Neural cell (in vitro differentiated cells): ENCODE results near the gene HAGHL. TPM values are rescaled to one million over a fixed set of nuclear protein-coding genes. Genes with fewer than 3 reads are reported as not detected.

Experiments
- H2AFZ ChIP-seq: fragments of 200-600, 300-800 bp; sonication (generic), shearing (Covaris generic); 2 replicates; pipeline ENCODE4 v1.6.0; 2014; ENCODE audit warnings: low read depth, mild to moderate bottlenecking, antibody characterized with exemption, low read length, moderate library complexity
- H3F3A ChIP-seq: fragments of 200-600 bp; shearing (Covaris generic); 2 replicates; pipeline ENCODE4 v1.6.1; 2016; ENCODE audit warnings: mild to moderate bottlenecking, moderate library complexity, mixed read lengths, antibody characterized with exemption, low read length; ENCODE audit not compliant: insufficient read depth, poor library complexity, severe bottlenecking
- H3K27ac ChIP-seq: fragments of 200-600, 300-800 bp; sonication (generic), shearing (Covaris generic); 2 replicates; pipeline ENCODE4 v1.5.1; 2014; ENCODE audit warnings: mild to moderate bottlenecking, low read length, moderate library complexity
- H3K27me3 ChIP-seq: fragments of 300-800, 200-600 bp; sonication (generic), shearing (Covaris generic); 2 replicates; pipeline ENCODE4 v1.6.0; 2014; ENCODE audit warnings: mild to moderate bottlenecking, low read depth, low read length, moderate library complexity; ENCODE audit not compliant: insufficient read depth
- H3K36me3 ChIP-seq: fragments of 300-800, 200-600 bp; sonication (generic), shearing (Covaris generic); 2 replicates; pipeline ENCODE4 v1.5.1; 2014; ENCODE audit warnings: mild to moderate bottlenecking, antibody characterized with exemption, low read length, moderate library complexity; ENCODE audit not compliant: insufficient read depth
- H3K4me2 ChIP-seq: fragments of 300-800, 200-600 bp; sonication (generic), shearing (Covaris generic); 2 replicates; pipeline ENCODE4 v1.6.0; 2014; ENCODE audit warnings: mild to moderate bottlenecking, low read length
- H3K4me3 ChIP-seq: fragments of 300-800, 200-600 bp; sonication (generic), shearing (Covaris generic); 2 replicates; pipeline ENCODE4 v1.5.1; 2014; ENCODE audit warnings: mild to moderate bottlenecking, low read length, moderate library complexity
- H3K79me2 ChIP-seq: fragments of 200-600 bp; shearing (Covaris generic); replicated peaks from 2 replicates; pipeline ENCODE4 v1.6.0; 2014; ENCODE audit warnings: mild to moderate bottlenecking, low read length, moderate library complexity; ENCODE audit not compliant: insufficient read depth
- H3K9ac ChIP-seq: fragments of 300-800, 200-600 bp; sonication (generic), shearing (Covaris generic); 2 replicates; pipeline ENCODE4 v1.6.1; 2016; ENCODE audit warnings: mild to moderate bottlenecking, low read length, mixed read lengths
- H3K9me2 ChIP-seq: fragments of 200-600 bp; shearing (Covaris generic); 2 replicates; pipeline ENCODE4 v1.6.1; 2016; ENCODE audit warnings: mild to moderate bottlenecking, low read length, mixed read lengths; ENCODE audit not compliant: insufficient read depth
- H3K9me3 ChIP-seq: fragments of 200-600, 300-800 bp; sonication (generic), shearing (Covaris generic); 2 replicates; pipeline ENCODE4 v1.6.1; 2016; ENCODE audit warnings: mild to moderate bottlenecking, mixed run types, low read length, moderate library complexity, mixed read lengths
- H4K20me1 ChIP-seq: fragments of 200-600 bp; shearing (Covaris generic); 2 replicates; pipeline ENCODE4 v1.6.1; 2016; ENCODE audit warnings: mild to moderate bottlenecking, mixed run types; ENCODE audit not compliant: insufficient read depth
- CTCF ChIP-seq: fragments of 450-650 bp; IDR thresholded peaks from 2 replicates; pipeline ENCODE4 v1.5.1; 2014; ENCODE audit warnings: antibody characterized with exemption, mild to moderate bottlenecking, moderate library complexity; ENCODE audit not compliant: poor library complexity, severe bottlenecking
- EP300 ChIP-seq: fragments of 450-650 bp; conservative IDR thresholded peaks from 2 replicates; pipeline ENCODE4 v1.6.1; 2014; ENCODE audit warnings: antibody characterized with exemption, mild to moderate bottlenecking, moderate library complexity; ENCODE audit not compliant: poor library complexity, severe bottlenecking
- EZH2 ChIP-seq: fragments of 200-600, 300-800 bp; shearing (Covaris generic), sonication (generic); IDR thresholded peaks from 2 replicates; pipeline ENCODE4 v1.6.1; 2014; ENCODE audit warnings: antibody characterized with exemption, low read length, borderline replicate concordance, mild to moderate bottlenecking; ENCODE audit not compliant: insufficient read depth, poor library complexity, severe bottlenecking
- MXI1 ChIP-seq: fragments of 450-650 bp; conservative IDR thresholded peaks from 2 replicates; pipeline ENCODE4 v1.6.1; 2014; ENCODE audit warnings: antibody characterized with exemption, mild to moderate bottlenecking; ENCODE audit not compliant: poor library complexity, severe bottlenecking
- POLR2AphosphoS5 ChIP-seq: IDR thresholded peaks from 2 replicates; pipeline ENCODE4 v1.6.1; 2012
- RAD21 ChIP-seq: fragments of 450-650 bp; conservative IDR thresholded peaks from 2 replicates; pipeline ENCODE4 v1.6.1; 2014; ENCODE audit warnings: antibody characterized with exemption, mild to moderate bottlenecking, moderate library complexity
- REST ChIP-seq: IDR thresholded peaks from 2 replicates; pipeline ENCODE4 v1.6.1; 2012; ENCODE audit warnings: borderline replicate concordance
- SMC3 ChIP-seq: fragments of 450-650 bp; conservative IDR thresholded peaks from 2 replicates; pipeline ENCODE4 v1.6.1; 2014; ENCODE audit warnings: antibody characterized with exemption, mild to moderate bottlenecking, moderate library complexity; ENCODE audit not compliant: poor library complexity
- TAF1 ChIP-seq: IDR thresholded peaks from 2 replicates; pipeline ENCODE4 v1.6.1; 2012; ENCODE audit warnings: low read depth
- polyA plus RNA-seq: library from polyadenylated mRNA; depleted of rRNA; stranded (reverse); fragments of >200 nt; gene quantifications from 2 replicates; pipeline ENCODE4 v1.2.3, GENCODE V29; 2014

HAGHL gene
- polyA plus RNA-seq, 1 donor from 2014 or later: 28.3 TPM

- Histone ChIP-seq H3F3A (no peaks in the 10 kb centered on the region), H3K9ac (no peak overlapping the region), H3K4me3 (no peak overlapping the region), H3K9me3 (no peaks in the 10 kb centered on the region), H3K4me2 (no peak overlapping the region), H3K9me2 (no peaks in the 10 kb centered on the region), H3K79me2 (no peaks in the 10 kb centered on the region), H3K27ac (no peak overlapping the region), H3K27me3 (no peaks in the 10 kb centered on the region), H3K36me3 (no peaks in the 10 kb centered on the region), H4K20me1 (no peaks in the 10 kb centered on the region), H2AFZ (no peak overlapping the region)
- TF ChIP-seq REST: no peak
- no peak for TF ChIP-seq RAD21
- no peak for TF ChIP-seq TAF1
- no peak for TF ChIP-seq EZH2
- no peak for TF ChIP-seq POLR2AphosphoS5
- TF ChIP-seq MXI1: no peak
- TF ChIP-seq CTCF: no peak
- no peak for TF ChIP-seq EP300
- no peak for TF ChIP-seq SMC3
These were observed 37.4 kb downstream of the HAGHL start for GRCh38 chr16:764184-764750.

GRCh38 chr16:764848-765487, 38.1 kb downstream of the HAGHL start:
- no peak overlapping the region for H3K4me2 ChIP-seq
- H3F3A ChIP-seq: no peaks in the 10 kb centered on the region
- H3K4me3 ChIP-seq: no peak overlapping the region
- TF ChIP-seq POLR2AphosphoS5: no peak
- TF ChIP-seq CTCF: no peak
- TF ChIP-seq REST: no peak
- H3K9ac ChIP-seq: no peak overlapping the region
- no peak overlapping the region for H2AFZ ChIP-seq
- H3K36me3 ChIP-seq: no peaks in the 10 kb centered on the region
- no peaks in the 10 kb centered on the region for H3K9me3 ChIP-seq
- H3K79me2 ChIP-seq: no peaks in the 10 kb centered on the region
- H3K9me2 ChIP-seq: no peaks in the 10 kb centered on the region
- H4K20me1 ChIP-seq: no peaks in the 10 kb centered on the region
- H3K27me3 ChIP-seq: no peaks in the 10 kb centered on the region
- no peak overlapping the region for H3K27ac ChIP-seq
